Measurements from ENCODE around the gene CPEB3. TPM values are rescaled to one million over a fixed set of nuclear protein-coding genes. Genes with fewer than 3 reads are reported as not detected.
"Not testable (repeated sequence)": the region's sequence is repeated elsewhere in the genome, so short reads cannot be mapped to it uniquely, and the experiment has no call there.

CPEB3 gene
- total RNA-seq, 1 donor from 2014 or later, result 8.8 TPM

DNA sequence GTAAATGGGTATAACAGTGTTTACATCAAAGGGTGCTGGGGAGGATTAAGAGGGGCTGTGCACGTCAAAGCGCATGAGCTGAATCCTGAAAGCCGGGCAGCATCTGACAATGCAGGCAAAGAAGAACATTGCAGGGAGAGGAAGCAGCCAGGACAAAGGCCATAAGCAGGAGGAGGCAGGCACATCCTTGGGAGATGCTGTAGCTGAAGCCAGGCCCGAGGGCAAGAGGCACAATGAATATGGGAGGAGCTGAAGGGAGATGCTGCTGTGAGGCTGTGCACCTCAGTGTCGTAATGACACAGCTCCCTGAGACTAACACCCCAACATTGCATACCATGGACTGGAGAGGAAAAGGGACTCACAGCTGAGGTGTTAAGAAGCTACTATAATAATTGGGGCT is 238.1 kb downstream of the CPEB3 start:
- Histone ChIP-seq H3K4me3 (no peak overlapping the region), H3K27me3 (no peaks in the 10 kb centered on the region), H3K36me3 (peaks cover 0 to 12% of the 10 kb centered on the region in 2 donors), H3K9me3 (no peaks in the 10 kb centered on the region), H3K27ac (no peak overlapping the region), H3K4me1 (no peaks in the 10 kb centered on the region)
- TF ChIP-seq, protein P1, sequence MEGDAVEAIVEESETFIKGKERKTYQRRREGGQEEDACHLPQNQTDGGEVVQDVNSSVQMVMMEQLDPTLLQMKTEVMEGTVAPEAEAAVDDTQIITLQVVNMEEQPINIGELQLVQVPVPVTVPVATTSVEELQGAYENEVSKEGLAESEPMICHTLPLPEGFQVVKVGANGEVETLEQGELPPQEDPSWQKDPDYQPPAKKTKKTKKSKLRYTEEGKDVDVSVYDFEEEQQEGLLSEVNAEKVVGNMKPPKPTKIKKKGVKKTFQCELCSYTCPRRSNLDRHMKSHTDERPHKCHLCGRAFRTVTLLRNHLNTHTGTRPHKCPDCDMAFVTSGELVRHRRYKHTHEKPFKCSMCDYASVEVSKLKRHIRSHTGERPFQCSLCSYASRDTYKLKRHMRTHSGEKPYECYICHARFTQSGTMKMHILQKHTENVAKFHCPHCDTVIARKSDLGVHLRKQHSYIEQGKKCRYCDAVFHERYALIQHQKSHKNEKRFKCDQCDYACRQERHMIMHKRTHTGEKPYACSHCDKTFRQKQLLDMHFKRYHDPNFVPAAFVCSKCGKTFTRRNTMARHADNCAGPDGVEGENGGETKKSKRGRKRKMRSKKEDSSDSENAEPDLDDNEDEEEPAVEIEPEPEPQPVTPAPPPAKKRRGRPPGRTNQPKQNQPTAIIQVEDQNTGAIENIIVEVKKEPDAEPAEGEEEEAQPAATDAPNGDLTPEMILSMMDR (IDR thresholded peaks at IDR 0.05), result no peak
- no peak for TF ChIP-seq POLR2A (IDR thresholded peaks at IDR 0.05)
- intact Hi-C loops (cut with DNase I), result no loop called here
- no peak for DNase-seq (ENCODE audit: extremely low spot score in 2 of 2)

DNA sequence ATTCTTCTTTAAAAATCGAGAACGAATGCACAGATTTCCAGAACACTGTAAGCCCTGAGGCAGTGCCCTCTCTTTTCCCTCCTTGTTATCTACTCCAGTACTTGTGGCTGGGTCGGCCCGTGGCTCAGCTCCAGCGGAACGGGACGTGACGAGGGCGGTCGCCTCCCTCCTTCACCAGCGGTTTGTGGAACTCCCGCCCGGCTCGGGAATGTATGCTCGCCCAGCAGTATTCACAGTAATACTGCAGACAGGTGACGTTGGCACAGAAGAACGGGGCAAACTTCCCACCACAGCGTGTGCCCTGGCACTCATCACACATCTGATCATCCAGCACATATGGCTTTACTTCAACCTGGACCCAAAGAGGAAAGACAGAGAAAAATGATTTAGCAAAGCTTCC is 238.8 kb downstream of the CPEB3 start:
- Histone ChIP-seq H3K27me3 (no peaks in the 10 kb centered on the region), H3K27ac (no peak overlapping the region), H3K9me3 (no peaks in the 10 kb centered on the region), H3K36me3 (peaks cover 0 to 12% of the 10 kb centered on the region in 2 donors), H3K4me3 (no peak overlapping the region), H3K4me1 (no peaks in the 10 kb centered on the region)
- intact Hi-C loops (cut with DNase I), result no loop called here
- TF ChIP-seq POLR2A (IDR thresholded peaks at IDR 0.05) (no peak), POLR2AphosphoS5 (IDR thresholded peaks at IDR 0.05; ENCODE audit: insufficient read depth in 1 of 2, low read depth in 1 of 2) (no peak)
- TF ChIP-seq, protein P1 (IDR thresholded peaks at IDR 0.05), result no peak
- no peak for DNase-seq (ENCODE audit: extremely low spot score in 2 of 2)

DNA sequence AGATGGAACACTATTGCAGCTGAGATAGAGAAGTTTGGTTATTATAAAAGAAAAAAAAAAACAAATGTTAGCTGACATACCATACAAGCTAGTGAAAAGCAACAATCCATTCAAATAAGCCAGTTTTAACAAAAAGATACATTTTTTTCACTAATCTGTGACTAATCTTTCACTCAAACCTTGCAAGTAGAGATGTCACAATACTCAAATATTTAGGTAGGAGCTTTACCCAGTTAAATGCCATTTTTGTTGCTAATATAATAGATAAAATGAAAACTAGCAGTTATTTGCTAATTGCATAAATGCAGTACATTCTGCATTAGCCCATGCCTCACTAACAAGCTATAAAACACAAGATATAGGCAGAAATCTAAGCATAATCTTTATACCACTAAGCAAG is 243.7 kb downstream of the CPEB3 start:
- no peak for TF ChIP-seq POLR2A (IDR thresholded peaks at IDR 0.05)
- Histone ChIP-seq H3K4me1 (no peaks in the 10 kb centered on the region), H3K36me3 (peaks cover 0 to 6% of the 10 kb centered on the region in 2 donors)

DNA sequence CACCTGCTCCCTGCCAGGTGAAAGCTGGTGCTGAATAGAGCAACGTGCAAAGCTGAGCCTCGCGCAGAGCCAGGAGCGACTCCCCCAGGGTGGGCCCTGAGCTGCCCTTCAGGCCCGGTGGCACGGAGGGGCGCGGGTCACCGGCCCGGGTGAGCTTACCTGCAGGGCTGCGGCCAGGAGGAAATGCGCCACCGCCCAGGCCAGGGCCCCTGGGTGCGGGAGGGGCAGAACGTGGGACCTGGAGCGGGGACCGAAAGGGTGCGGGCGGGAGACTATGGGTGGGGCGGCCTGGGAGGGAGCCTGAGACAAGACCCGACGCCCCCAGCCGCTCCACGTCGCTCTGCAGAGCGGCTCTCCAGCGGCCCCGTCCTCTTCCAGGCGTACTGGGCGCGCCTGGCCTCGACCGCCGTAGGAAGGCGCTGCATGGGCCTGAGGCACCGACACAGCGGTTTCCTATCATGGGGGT is 245.2 kb downstream of the CPEB3 start:
- Histone ChIP-seq H3K36me3 (no peaks in the 10 kb centered on the region), H3K4me3 (no peak overlapping the region), H3K9me3 (no peaks in the 10 kb centered on the region), H3K4me1 (no peaks in the 10 kb centered on the region), H3K27me3 (no peaks in the 10 kb centered on the region), H3K27ac (no peak overlapping the region)
- no peak for DNase-seq (ENCODE audit: extremely low spot score in 2 of 2)
- no peak for TF ChIP-seq POLR2AphosphoS5 (IDR thresholded peaks at IDR 0.05; ENCODE audit: insufficient read depth in 1 of 2, low read depth in 1 of 2)
- TF ChIP-seq, protein P1 (IDR thresholded peaks at IDR 0.05), result no peak
- intact Hi-C loops (cut with DNase I), result no loop called here

More for the DNA sequence above, 243.7 kb downstream of the CPEB3 start:
- intact Hi-C loops (cut with DNase I), result no loop called here
- no peak overlapping the region for H3K27ac ChIP-seq
- H3K4me3 ChIP-seq, result no peak overlapping the region
- DNase-seq (ENCODE audit: extremely low spot score in 2 of 2), result no peak
- no peaks in the 10 kb centered on the region for H3K9me3 ChIP-seq
- no peaks in the 10 kb centered on the region for H3K27me3 ChIP-seq

DNA sequence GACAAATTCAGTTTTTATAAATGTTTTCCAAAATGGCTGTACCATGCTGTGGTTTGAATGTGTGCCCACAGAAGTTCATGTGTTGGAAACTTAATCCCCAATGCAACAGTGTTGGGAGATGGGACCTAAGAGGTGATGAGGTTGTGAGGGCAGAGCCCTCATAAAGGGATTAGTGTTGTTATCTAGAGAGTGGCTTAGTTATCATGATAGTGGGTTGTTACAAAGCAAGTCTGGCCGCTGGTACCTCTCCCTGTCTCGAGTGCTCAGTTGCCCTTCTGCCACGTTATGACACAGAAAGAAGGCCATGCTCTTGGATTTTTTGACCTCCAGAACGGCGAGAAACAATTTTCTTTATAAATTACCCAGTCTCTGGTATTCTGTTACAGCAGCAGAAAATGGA is 248.3 kb downstream of the CPEB3 start:
- no peaks in the 10 kb centered on the region for H3K36me3 ChIP-seq
- H3K9me3 ChIP-seq, result no peaks in the 10 kb centered on the region
- H3K27ac ChIP-seq, result no peak overlapping the region
- intact Hi-C loops (cut with DNase I), result no loop called here
- no peaks in the 10 kb centered on the region for H3K27me3 ChIP-seq
- H3K4me1 ChIP-seq, result no peaks in the 10 kb centered on the region
- H3K4me3 ChIP-seq, result no peak overlapping the region
- DNase-seq (ENCODE audit: extremely low spot score in 2 of 2), result no peak
- TF ChIP-seq, protein P1 (IDR thresholded peaks at IDR 0.05), result no peak
- TF ChIP-seq POLR2AphosphoS5 (IDR thresholded peaks at IDR 0.05; ENCODE audit: insufficient read depth in 1 of 2, low read depth in 1 of 2) (no peak), POLR2A (IDR thresholded peaks at IDR 0.05) (no peak)

DNA sequence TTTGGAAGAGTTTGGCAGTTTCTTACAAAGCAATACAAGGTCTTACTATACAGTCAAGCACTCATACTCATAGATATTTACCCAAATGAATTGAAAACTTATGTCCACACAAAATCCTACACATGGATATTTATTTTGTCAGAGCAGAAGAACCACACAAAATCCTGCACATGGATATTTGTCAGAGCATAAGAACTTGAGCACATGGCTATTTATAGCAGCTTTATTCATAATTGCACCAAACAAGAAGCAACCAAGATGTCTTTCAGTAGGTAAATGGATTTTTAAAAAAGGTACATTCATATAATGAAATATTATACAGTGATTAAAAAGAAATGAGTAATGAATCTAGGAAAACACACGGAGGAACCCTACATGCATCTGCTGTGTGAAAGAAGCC is 251.9 kb downstream of the CPEB3 start:
- Histone ChIP-seq H3K4me1 (no peaks in the 10 kb centered on the region), H3K27me3 (no peaks in the 10 kb centered on the region), H3K27ac (no peak overlapping the region), H3K36me3 (no peaks in the 10 kb centered on the region), H3K4me3 (no peak overlapping the region), H3K9me3 (no peaks in the 10 kb centered on the region)
- no peak for DNase-seq (ENCODE audit: extremely low spot score in 2 of 2)
- intact Hi-C loops (cut with DNase I), result no loop called here
- TF ChIP-seq POLR2AphosphoS5 (IDR thresholded peaks at IDR 0.05; ENCODE audit: insufficient read depth in 1 of 2, low read depth in 1 of 2) (no peak), POLR2A (IDR thresholded peaks at IDR 0.05) (no peak)
- TF ChIP-seq, protein P1 (IDR thresholded peaks at IDR 0.05), result no peak

DNA sequence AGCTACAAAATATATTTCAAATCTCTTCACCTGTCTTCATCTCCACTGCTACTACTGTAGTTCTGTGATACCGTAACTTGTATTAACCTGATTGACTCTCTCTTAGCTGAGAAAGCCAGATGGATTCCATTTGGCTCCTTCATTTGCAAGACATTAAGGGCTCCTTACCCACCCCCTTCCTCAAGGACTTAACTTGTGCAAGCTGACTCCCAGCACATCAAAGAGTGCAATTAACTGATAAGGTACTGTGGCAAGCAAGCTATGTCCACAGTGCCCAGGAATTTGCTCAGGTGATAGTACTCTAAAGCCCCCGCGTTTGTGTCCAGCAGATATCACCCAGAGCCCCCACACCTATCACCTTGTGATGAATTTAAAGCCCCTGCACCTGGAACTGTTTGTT is 257.8 kb downstream of the CPEB3 start:
- DNase-seq (ENCODE audit: extremely low spot score in 2 of 2); H3K4me3 ChIP-seq; H3K9me3 ChIP-seq; H3K27me3 ChIP-seq; intact Hi-C loops (cut with DNase I); H3K4me1 ChIP-seq; H3K27ac ChIP-seq: not testable (repeated sequence)
- H3K36me3 ChIP-seq, result peaks cover 0 to 30% of the 10 kb centered on the region in 2 donors

All from vagina (tissue), 2 donors.